HEK293 (cell line): Measurements from ENCODE around the gene CDADC1.

Experiments
- CTCF ChIP-seq: fragments of 450-650 bp; formaldehyde crosslinking; IDR thresholded peaks from 2 replicates; pipeline ENCODE4 v1.5.1; 2016; ENCODE audit warnings: missing biosample characterization, missing genetic modification characterization
- SCRT2 ChIP-seq: fragments of 450-650 bp; formaldehyde crosslinking; IDR thresholded peaks from 2 replicates; pipeline ENCODE4 v1.5.1; 2016; ENCODE audit warnings: missing biosample characterization, missing genetic modification characterization
- ZNF112 ChIP-seq: fragments of 450-650 bp; formaldehyde crosslinking; IDR thresholded peaks from 2 replicates; pipeline ENCODE4 v1.5.0; 2017; ENCODE audit warnings: missing biosample characterization, missing genetic modification characterization
- ZNF133 ChIP-seq: fragments of 450-650 bp; formaldehyde crosslinking; IDR thresholded peaks from 2 replicates; pipeline ENCODE4 v1.5.1; 2016; ENCODE audit warnings: missing biosample characterization, missing genetic modification characterization
- ZNF366 ChIP-seq: fragments of 450-650 bp; formaldehyde crosslinking; conservative IDR thresholded peaks from 2 replicates; pipeline ENCODE4 v1.5.1; 2016; ENCODE audit warnings: missing biosample characterization, missing genetic modification characterization
- ZNF510 ChIP-seq: fragments of 450-650 bp; formaldehyde crosslinking; IDR thresholded peaks from 2 replicates; pipeline ENCODE4 v1.5.1; 2018; ENCODE audit warnings: mild to moderate bottlenecking, missing genetic modification characterization, missing biosample characterization; ENCODE audit not compliant: insufficient replicate concordance
- ZNF621 ChIP-seq: fragments of 450-650 bp; formaldehyde crosslinking; IDR thresholded peaks from 2 replicates; pipeline ENCODE4 v1.5.1; 2017; ENCODE audit warnings: missing biosample characterization, missing genetic modification characterization
- ZSCAN30 ChIP-seq: fragments of 450-650 bp; IDR thresholded peaks from 2 replicates; pipeline ENCODE4 v1.5.1; 2018; ENCODE audit warnings: missing biosample characterization, mild to moderate bottlenecking, missing genetic modification characterization, moderate library complexity

- TF ChIP-seq ZNF366 (no peak), ZNF510 (tag by site-specific recombination) (no peak), CTCF (tag by site-specific recombination) (no peak), ZNF621 (no peak), ZNF112 (tag by site-specific recombination) (no peak), SCRT2 (tag by site-specific recombination) (no peak), ZNF133 (tag by site-specific recombination) (no peak), ZSCAN30 (no peak)
Measured at GRCh38 chr13:49248622-49249002, 887 bp downstream of the CDADC1 start.
